Vagina (tissue), 2 donors: Measurements from ENCODE around the gene DIP2A. TPM values are rescaled to one million over a fixed set of nuclear protein-coding genes. Genes with fewer than 3 reads are reported as not detected.
"Not testable (repeated sequence)": the region's sequence is repeated elsewhere in the genome, so short reads cannot be mapped to it uniquely, and the experiment has no call there.

ENCODE experiments used
- DNase-seq, 2 donors: peaks; one replicate each; pipeline ENCODE4 v3.0.0-alpha.2; 2017; ENCODE audit errors: extremely low spot score in 2 of 2
- H3K27ac ChIP-seq: fragments of 200-600 bp; sonication (generic); one replicate; pipeline ENCODE4 v1.5.1; 2019
- H3K27me3 ChIP-seq: fragments of 200-600 bp; sonication (generic); one replicate; pipeline ENCODE4 v1.5.1; 2019
- H3K36me3 ChIP-seq, 2 donors: fragments of 200-600 bp; sonication (generic); one replicate each; pipeline ENCODE4 v1.5.1; 2017 to 2019
- H3K4me1 ChIP-seq: fragments of 200-600 bp; sonication (generic); one replicate; pipeline ENCODE4 v1.5.1; 2019
- H3K4me3 ChIP-seq, 2 donors: fragments of 200-600 bp; sonication (generic); 1 replicate in 1 of 2; 2 replicates in 1 of 2; pipeline ENCODE4 v1.5.1; 2016 to 2019
- H3K9me3 ChIP-seq: fragments of 200-600 bp; sonication (generic); one replicate; pipeline ENCODE4 v1.5.1; 2019
- CTCF ChIP-seq, 3 experiments: fragments of 450-650 bp in 2 of 3; fragments of 200-600 bp in 1 of 3; sonication (generic) in 1 of 3; IDR thresholded peaks; one replicate each; pipeline ENCODE4 v1.5.1; 2017 to 2019; ENCODE audit warnings: antibody characterized with exemption in 3 of 3, mild to moderate bottlenecking in 2 of 3, moderate library complexity in 2 of 3
- POLR2A ChIP-seq, 2 donors: fragments of 450-650 bp; IDR thresholded peaks; one replicate each; pipeline ENCODE4 v1.6.1; 2017; ENCODE audit warnings: antibody characterized with exemption in 2 of 2, mild to moderate bottlenecking in 2 of 2, moderate library complexity in 2 of 2
- POLR2AphosphoS5 ChIP-seq, 2 donors: sonication (generic); formaldehyde crosslinking; IDR thresholded peaks; one replicate each; pipeline ENCODE4 v1.9.0; 2017; ENCODE audit warnings: antibody characterized with exemption in 2 of 2, mild to moderate bottlenecking in 2 of 2, low read depth in 1 of 2; ENCODE audit not compliant: insufficient read depth in 1 of 2
- intact Hi-C: fragments of 100-400 bp; cut with DNase I; formaldehyde crosslinking; loops from one replicate; pipeline ENCODE4 v1.15.1; 2023
- total RNA-seq: library from RNA; depleted of rRNA; stranded (reverse); fragments of >200 nt; gene quantifications from one replicate; pipeline ENCODE4 v1.2.3, GENCODE V29; 2016

DIP2A gene
- total RNA-seq, 1 donor from 2014 or later: 46.2 TPM

- Histone ChIP-seq H3K27me3 (no peaks in the 10 kb centered on the region), H3K36me3 (peaks cover 0 to under 1% of the 10 kb centered on the region in 2 donors), H3K9me3 (peaks cover 6% of the 10 kb centered on the region), H3K27ac (no peak overlapping the region), H3K4me3 (no peak overlapping the region), H3K4me1 (no peaks in the 10 kb centered on the region)
- no peak for DNase-seq
- no peak for TF ChIP-seq POLR2A (IDR thresholded peaks at IDR 0.05)
- intact Hi-C loops: no loop called here
These were observed 10.6 kb upstream of the DIP2A start for GRCh38 chr21:46448108-46448507.

- H3K4me3 ChIP-seq, DNase-seq, H3K27me3 ChIP-seq, H3K27ac ChIP-seq, H3K4me1 ChIP-seq, H3K9me3 ChIP-seq, H3K36me3 ChIP-seq, intact Hi-C loops: not testable (repeated sequence)
These were observed 9.8 kb upstream of the DIP2A start for GRCh38 chr21:46448855-46449254.

GRCh38 chr21:46452710-46453109, 6.0 kb upstream of the DIP2A start:
- H3K27ac ChIP-seq: no peak overlapping the region
- H3K4me1 ChIP-seq: peaks cover 33% of the 10 kb centered on the region
- no peaks in the 10 kb centered on the region for H3K27me3 ChIP-seq
- TF ChIP-seq POLR2AphosphoS5 (IDR thresholded peaks at IDR 0.05; ENCODE audit: insufficient read depth in 1 of 2, low read depth in 1 of 2): no peak
- TF ChIP-seq CTCF (IDR thresholded peaks at IDR 0.05): no peak
- TF ChIP-seq POLR2A (IDR thresholded peaks at IDR 0.05): no peak
- no peak for DNase-seq
- peaks cover 6% of the 10 kb centered on the region for H3K9me3 ChIP-seq
- no peak overlapping the region for H3K4me3 ChIP-seq
- no peaks in the 10 kb centered on the region for H3K36me3 ChIP-seq
- intact Hi-C loops: no loop called here

- Histone ChIP-seq H3K4me1 (peaks cover 38% of the 10 kb centered on the region), H3K27me3 (no peaks in the 10 kb centered on the region), H3K4me3 (no peak overlapping the region), H3K36me3 (no peaks in the 10 kb centered on the region), H3K9me3 (no peaks in the 10 kb centered on the region), H3K27ac (no peak overlapping the region)
- no peak for DNase-seq
- intact Hi-C loops: no loop called here
- TF ChIP-seq POLR2A (IDR thresholded peaks at IDR 0.05) (no peak), POLR2AphosphoS5 (IDR thresholded peaks at IDR 0.05; ENCODE audit: insufficient read depth in 1 of 2, low read depth in 1 of 2) (no peak), CTCF (IDR thresholded peaks at IDR 0.05) (no peak)
These were observed 4.5 kb upstream of the DIP2A start for GRCh38 chr21:46454142-46454541.

GRCh38 chr21:46454634-46455390, 3.9 kb upstream of the DIP2A start:
- H3K9me3 ChIP-seq: no peaks in the 10 kb centered on the region
- intact Hi-C loops: no loop called here
- peaks cover 42% of the 10 kb centered on the region for H3K4me1 ChIP-seq
- TF ChIP-seq POLR2AphosphoS5 (IDR thresholded peaks at IDR 0.05; ENCODE audit: insufficient read depth in 1 of 2, low read depth in 1 of 2): no peak
- no peak for TF ChIP-seq POLR2A (IDR thresholded peaks at IDR 0.05)
- H3K36me3 ChIP-seq: no peaks in the 10 kb centered on the region
- H3K27ac ChIP-seq: no peak overlapping the region
- DNase-seq: no peak
- H3K4me3 ChIP-seq: no peak overlapping the region
- no peaks in the 10 kb centered on the region for H3K27me3 ChIP-seq

- intact Hi-C loops: no loop called here
- no peak overlapping the region for H3K27ac ChIP-seq
These were observed 2.9 kb upstream of the DIP2A start for GRCh38 chr21:46455575-46456385.

More at GRCh38 chr21:46455575-46456385, 2.9 kb upstream of the DIP2A start:
- Histone ChIP-seq H3K4me1 (peaks cover 52% of the 10 kb centered on the region), H3K4me3 (no peak overlapping the region), H3K9me3 (no peaks in the 10 kb centered on the region), H3K36me3 (no peaks in the 10 kb centered on the region), H3K27me3 (no peaks in the 10 kb centered on the region)
- TF ChIP-seq POLR2A (IDR thresholded peaks at IDR 0.05) (no peak), CTCF (IDR thresholded peaks at IDR 0.05) (no peak)
- no peak for DNase-seq
